ENCODE measurements around the gene OPCML. TPM values are rescaled to one million over a fixed set of nuclear protein-coding genes. Genes with fewer than 3 reads are reported as not detected.

The OPCML gene
- total RNA-seq, 1 experiment from 2014 or later, result 0.13 TPM

DNA sequence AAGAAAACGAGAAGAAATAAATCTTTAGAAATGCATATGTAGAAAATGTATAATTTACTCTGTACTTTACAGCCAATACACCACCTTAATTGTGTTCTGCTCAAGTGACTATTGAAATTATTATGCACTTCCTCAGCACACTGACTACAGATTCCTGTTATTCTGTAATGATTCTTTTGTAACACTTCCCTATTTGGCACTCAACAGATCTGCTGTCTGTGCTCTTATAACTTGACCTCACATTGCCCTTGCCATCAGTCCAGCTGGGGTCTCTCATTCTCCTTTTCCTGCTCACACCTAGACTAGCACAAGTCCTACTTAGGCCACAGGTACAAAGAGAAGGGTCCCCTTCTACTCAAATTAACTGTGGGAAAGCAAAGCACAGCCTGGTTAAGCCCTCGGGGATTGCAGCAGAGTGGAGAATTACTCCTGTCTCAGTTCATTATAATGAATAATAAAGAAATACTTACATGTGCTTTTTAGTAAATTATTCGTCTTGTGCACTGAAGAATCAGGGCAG, 860.4 kb downstream of the OPCML start:
- no TSS peak for BruUV-seq (replicated peaks)
- Histone ChIP-seq H3K9me3 (ENCODE audit: low read depth, low read length, poor library complexity, severe bottlenecking) (peaks cover 9% of the 10 kb centered on the region), H3K27me3 (replicated peaks; ENCODE audit: insufficient read depth, low read depth, low read length, poor library complexity) (peaks cover 54% of the 10 kb centered on the region), H3K36me3 (ENCODE audit: insufficient read depth, low read length, poor library complexity, severe bottlenecking) (no peaks in the 10 kb centered on the region), H3K4me3 (ENCODE audit: low read depth, low read length, poor library complexity, severe bottlenecking) (no peak overlapping the region), H3K4me1 (ENCODE audit: insufficient read depth, low read length, poor library complexity, severe bottlenecking) (peaks cover 5% of the 10 kb centered on the region), H3K27ac (ENCODE audit: low read depth, low read length, poor library complexity, severe bottlenecking) (no peak overlapping the region)
- no peak for DNase-seq (ENCODE audit: low spot score)
- no peak for TF ChIP-seq EZH2 (IDR thresholded peaks at IDR 0.05; ENCODE audit: borderline replicate concordance, low read depth, low read length, poor library complexity, severe bottlenecking)
- TF ChIP-seq, protein P1, sequence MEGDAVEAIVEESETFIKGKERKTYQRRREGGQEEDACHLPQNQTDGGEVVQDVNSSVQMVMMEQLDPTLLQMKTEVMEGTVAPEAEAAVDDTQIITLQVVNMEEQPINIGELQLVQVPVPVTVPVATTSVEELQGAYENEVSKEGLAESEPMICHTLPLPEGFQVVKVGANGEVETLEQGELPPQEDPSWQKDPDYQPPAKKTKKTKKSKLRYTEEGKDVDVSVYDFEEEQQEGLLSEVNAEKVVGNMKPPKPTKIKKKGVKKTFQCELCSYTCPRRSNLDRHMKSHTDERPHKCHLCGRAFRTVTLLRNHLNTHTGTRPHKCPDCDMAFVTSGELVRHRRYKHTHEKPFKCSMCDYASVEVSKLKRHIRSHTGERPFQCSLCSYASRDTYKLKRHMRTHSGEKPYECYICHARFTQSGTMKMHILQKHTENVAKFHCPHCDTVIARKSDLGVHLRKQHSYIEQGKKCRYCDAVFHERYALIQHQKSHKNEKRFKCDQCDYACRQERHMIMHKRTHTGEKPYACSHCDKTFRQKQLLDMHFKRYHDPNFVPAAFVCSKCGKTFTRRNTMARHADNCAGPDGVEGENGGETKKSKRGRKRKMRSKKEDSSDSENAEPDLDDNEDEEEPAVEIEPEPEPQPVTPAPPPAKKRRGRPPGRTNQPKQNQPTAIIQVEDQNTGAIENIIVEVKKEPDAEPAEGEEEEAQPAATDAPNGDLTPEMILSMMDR (conservative IDR thresholded peaks at IDR 0.05; ENCODE audit: low read depth, low read length), result no peak
- intact Hi-C loops (cut with micrococcal nuclease; ENCODE audit: unreplicated experiment), result no loop called here
- ChIA-PET POLR2A (ENCODE audit: low non-redundant PET) (no interaction called here), CTCF (no interaction called here)

- intact Hi-C loops (cut with micrococcal nuclease; ENCODE audit: unreplicated experiment), result no loop called here
Measured at GRCh38 chr11:132670921-132671675, 861.2 kb downstream of the OPCML start.

DNA sequence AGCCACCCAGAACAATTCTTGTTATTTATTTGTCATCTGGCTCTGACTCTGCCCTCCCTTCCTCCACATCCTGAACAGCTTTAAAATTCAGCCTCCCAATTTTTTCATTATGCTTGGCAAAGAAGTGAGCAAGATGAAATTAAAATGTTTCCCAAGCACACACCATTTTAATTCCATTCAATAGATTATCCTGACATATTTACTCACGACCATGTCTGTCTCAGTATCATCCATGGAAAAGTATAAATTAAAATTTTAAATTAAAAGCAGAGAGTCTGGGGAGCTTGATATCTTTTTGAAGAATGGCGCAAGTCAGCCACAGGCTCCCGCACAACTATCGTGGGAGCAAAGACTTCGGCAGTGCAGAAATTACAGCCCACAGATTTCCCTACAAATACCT, 862.4 kb downstream of the OPCML start:
- ChIA-PET CTCF (no interaction called here), POLR2A (ENCODE audit: low non-redundant PET) (no interaction called here)
- Histone ChIP-seq H3K27me3 (replicated peaks; ENCODE audit: insufficient read depth, low read depth, low read length, poor library complexity) (peaks cover 61% of the 10 kb centered on the region), H3K27ac (ENCODE audit: low read depth, low read length, poor library complexity, severe bottlenecking) (no peak overlapping the region), H3K9me3 (ENCODE audit: low read depth, low read length, poor library complexity, severe bottlenecking) (no peaks in the 10 kb centered on the region), H3K4me3 (ENCODE audit: low read depth, low read length, poor library complexity, severe bottlenecking) (no peak overlapping the region), H3K36me3 (ENCODE audit: insufficient read depth, low read length, poor library complexity, severe bottlenecking) (no peaks in the 10 kb centered on the region), H3K4me1 (ENCODE audit: insufficient read depth, low read length, poor library complexity, severe bottlenecking) (peaks cover 5% of the 10 kb centered on the region)
- no TSS peak for BruUV-seq (replicated peaks)
- no peak for DNase-seq (ENCODE audit: low spot score)
- no peak for TF ChIP-seq EZH2 (IDR thresholded peaks at IDR 0.05; ENCODE audit: borderline replicate concordance, low read depth, low read length, poor library complexity, severe bottlenecking)
- TF ChIP-seq, protein P1 (conservative IDR thresholded peaks at IDR 0.05; ENCODE audit: low read depth, low read length), result no peak
- intact Hi-C loops (cut with micrococcal nuclease; ENCODE audit: unreplicated experiment), result no loop called here

More at GRCh38 chr11:132670921-132671675, 861.2 kb downstream of the OPCML start:
- DNase-seq (ENCODE audit: low spot score), result no peak
- POLR2A ChIA-PET (ENCODE audit: low non-redundant PET), result no interaction called here
- H3K9me3 ChIP-seq (ENCODE audit: low read depth, low read length, poor library complexity, severe bottlenecking), result peaks cover 4% of the 10 kb centered on the region
- no peak for TF ChIP-seq EZH2 (IDR thresholded peaks at IDR 0.05; ENCODE audit: borderline replicate concordance, low read depth, low read length, poor library complexity, severe bottlenecking)
- TF ChIP-seq, protein P1 (conservative IDR thresholded peaks at IDR 0.05; ENCODE audit: low read depth, low read length), result no peak
- CTCF ChIA-PET, result no interaction called here
- H3K4me1 ChIP-seq (ENCODE audit: insufficient read depth, low read length, poor library complexity, severe bottlenecking), result peaks cover 5% of the 10 kb centered on the region
- H3K27me3 ChIP-seq (replicated peaks; ENCODE audit: insufficient read depth, low read depth, low read length, poor library complexity), result peaks cover 61% of the 10 kb centered on the region
- no peak overlapping the region for H3K27ac ChIP-seq (ENCODE audit: low read depth, low read length, poor library complexity, severe bottlenecking)
- no TSS peak for BruUV-seq (replicated peaks)
- no peaks in the 10 kb centered on the region for H3K36me3 ChIP-seq (ENCODE audit: insufficient read depth, low read length, poor library complexity, severe bottlenecking)
- no peak overlapping the region for H3K4me3 ChIP-seq (ENCODE audit: low read depth, low read length, poor library complexity, severe bottlenecking)

All from A673 (cell line).